HEK293 (cell line): Measurements from ENCODE around the gene SLC35F2.

ENCODE experiments used
- CTCF ChIA-PET: fragments of 350-600 bp; formaldehyde crosslinking; extraction: SDS; loops from one replicate; lab custom pipeline; 2021; ENCODE audit warnings: antibody characterized with exemption; lab: Yijun Ruan, JAX
- POLR2A ChIA-PET: fragments of 300-600 bp; formaldehyde crosslinking; extraction: SDS; loops from one replicate; lab custom pipeline; 2020; ENCODE audit warnings: antibody characterized with exemption, inconsistent platforms; lab: Yijun Ruan, JAX
- H3K27ac ChIP-seq: fragments of 200-500 bp; sonication (Bioruptor generic); 2 replicates; pipeline ENCODE4 v1.5.1; 2014; ENCODE audit warnings: low read depth, low read length, control low read depth, inconsistent platforms; ENCODE audit errors: extremely low read depth
- H3K36me3 ChIP-seq, 2 experiments: fragments of 200-500 bp in 1 of 2; sonication (Bioruptor generic) in 1 of 2; 1 replicate in 1 of 2; 2 replicates in 1 of 2; pipeline ENCODE4 v1.5.1; 2014 to 2017; ENCODE audit warnings: inconsistent platforms in 2 of 2, low read length in 2 of 2; ENCODE audit not compliant: control insufficient read depth in 2 of 2, insufficient read depth in 1 of 2
- H3K4me1 ChIP-seq: fragments of 200-500 bp; sonication (Bioruptor generic); 2 replicates; pipeline ENCODE4 v1.5.1; 2014; ENCODE audit warnings: mild to moderate bottlenecking, low read length, inconsistent platforms; ENCODE audit not compliant: control insufficient read depth, insufficient read depth
- H3K4me3 ChIP-seq: 2 replicates; pipeline ENCODE4 v1.5.1; 2011; ENCODE audit warnings: low read depth, mild to moderate bottlenecking, control low read depth, low read length, moderate library complexity
- H3K9me3 ChIP-seq: fragments of 200-500 bp; sonication (Bioruptor generic); 2 replicates; pipeline ENCODE4 v1.5.1; 2014; ENCODE audit warnings: low read depth, low read length, inconsistent platforms; ENCODE audit not compliant: control insufficient read depth, insufficient read depth
- KLF1 ChIP-seq: fragments of 450-650 bp; formaldehyde crosslinking; IDR thresholded peaks from 2 replicates; pipeline ENCODE4 v1.5.1; 2016; ENCODE audit warnings: missing biosample characterization, missing genetic modification characterization
- KLF8 ChIP-seq: fragments of 450-650 bp; formaldehyde crosslinking; IDR thresholded peaks from 2 replicates; pipeline ENCODE4 v1.5.1; 2016; ENCODE audit warnings: missing biosample characterization, missing genetic modification characterization
- OSR2 ChIP-seq: fragments of 450-650 bp; formaldehyde crosslinking; IDR thresholded peaks from 2 replicates; pipeline ENCODE4 v1.5.1; 2016; ENCODE audit warnings: missing biosample characterization, missing genetic modification characterization
- RBAK ChIP-seq: fragments of 450-650 bp; formaldehyde crosslinking; IDR thresholded peaks from 2 replicates; pipeline ENCODE4 v1.5.1; 2016; ENCODE audit warnings: missing biosample characterization, missing genetic modification characterization
- SCRT2 ChIP-seq: fragments of 450-650 bp; formaldehyde crosslinking; IDR thresholded peaks from 2 replicates; pipeline ENCODE4 v1.5.1; 2016; ENCODE audit warnings: missing biosample characterization, missing genetic modification characterization
- ZBTB8A ChIP-seq: fragments of 450-650 bp; formaldehyde crosslinking; IDR thresholded peaks from 2 replicates; pipeline ENCODE4 v1.5.1; 2016; ENCODE audit warnings: missing biosample characterization, missing genetic modification characterization
- ZEB2 ChIP-seq: fragments of 450-650 bp; formaldehyde crosslinking; IDR thresholded peaks from 2 replicates; pipeline ENCODE4 v1.5.1; 2016; ENCODE audit warnings: missing biosample characterization, missing genetic modification characterization
- ZIC2 ChIP-seq: fragments of 450-650 bp; formaldehyde crosslinking; IDR thresholded peaks from 2 replicates; pipeline ENCODE4 v1.5.1; 2016; ENCODE audit warnings: missing biosample characterization, missing genetic modification characterization
- ZNF221 ChIP-seq: fragments of 450-650 bp; formaldehyde crosslinking; IDR thresholded peaks from 2 replicates; pipeline ENCODE4 v1.5.1; 2017; ENCODE audit warnings: missing biosample characterization, missing genetic modification characterization, borderline replicate concordance
- ZNF302 ChIP-seq: fragments of 450-650 bp; formaldehyde crosslinking; IDR thresholded peaks from 2 replicates; pipeline ENCODE4 v1.5.1; 2016; ENCODE audit warnings: missing biosample characterization, missing genetic modification characterization, low read depth
- ZNF311 ChIP-seq: fragments of 450-650 bp; formaldehyde crosslinking; IDR thresholded peaks from 2 replicates; pipeline ENCODE4 v1.5.1; 2017; ENCODE audit warnings: missing biosample characterization, missing genetic modification characterization, borderline replicate concordance
- ZNF473 ChIP-seq: fragments of 450-650 bp; formaldehyde crosslinking; IDR thresholded peaks from 2 replicates; pipeline ENCODE4 v1.5.1; 2017; ENCODE audit warnings: missing biosample characterization, missing genetic modification characterization
- ZNF777 ChIP-seq: fragments of 450-650 bp; formaldehyde crosslinking; IDR thresholded peaks from 2 replicates; pipeline ENCODE4 v1.5.1; 2017; ENCODE audit warnings: missing biosample characterization, missing genetic modification characterization, borderline replicate concordance
- ZSCAN23 ChIP-seq: fragments of 450-650 bp; formaldehyde crosslinking; IDR thresholded peaks from 2 replicates; pipeline ENCODE4 v1.5.1; 2016; ENCODE audit warnings: missing biosample characterization, missing genetic modification characterization
- TF ChIP-seq, protein P1 (sequence below): fragments of 450-650 bp; formaldehyde crosslinking; IDR thresholded peaks from 2 replicates; pipeline ENCODE4 v1.5.1; 2016; ENCODE audit warnings: missing biosample characterization, missing genetic modification characterization
- TF ChIP-seq, protein P2 (sequence below): sonication (generic); formaldehyde crosslinking; IDR thresholded peaks from 2 replicates; pipeline ENCODE4 v1.8.1; 2022; ENCODE audit warnings: mild to moderate bottlenecking, moderate library complexity, missing genetic modification reagents
- TF ChIP-seq, protein P3 (sequence below): fragments of 450-650 bp; formaldehyde crosslinking; IDR thresholded peaks from 2 replicates; pipeline ENCODE4 v1.5.1; 2016; ENCODE audit warnings: missing biosample characterization, missing genetic modification characterization
- TF ChIP-seq, protein P4 (sequence below): fragments of 450-650 bp; IDR thresholded peaks from 2 replicates; pipeline ENCODE4 v1.5.1; 2018; ENCODE audit warnings: missing biosample characterization, mild to moderate bottlenecking, missing genetic modification characterization
- TF ChIP-seq, protein P5 (sequence below): fragments of 450-650 bp; formaldehyde crosslinking; conservative IDR thresholded peaks from 2 replicates; pipeline ENCODE4 v1.5.1; 2016; ENCODE audit warnings: low read depth, missing biosample characterization, missing genetic modification characterization
- TF ChIP-seq, protein P6 (sequence below): IDR thresholded peaks from 2 replicates; pipeline ENCODE4 v1.6.1; 2011; ENCODE audit warnings: mild to moderate bottlenecking, low read depth, low read length, borderline replicate concordance

SLC35F2 gene

DNA sequence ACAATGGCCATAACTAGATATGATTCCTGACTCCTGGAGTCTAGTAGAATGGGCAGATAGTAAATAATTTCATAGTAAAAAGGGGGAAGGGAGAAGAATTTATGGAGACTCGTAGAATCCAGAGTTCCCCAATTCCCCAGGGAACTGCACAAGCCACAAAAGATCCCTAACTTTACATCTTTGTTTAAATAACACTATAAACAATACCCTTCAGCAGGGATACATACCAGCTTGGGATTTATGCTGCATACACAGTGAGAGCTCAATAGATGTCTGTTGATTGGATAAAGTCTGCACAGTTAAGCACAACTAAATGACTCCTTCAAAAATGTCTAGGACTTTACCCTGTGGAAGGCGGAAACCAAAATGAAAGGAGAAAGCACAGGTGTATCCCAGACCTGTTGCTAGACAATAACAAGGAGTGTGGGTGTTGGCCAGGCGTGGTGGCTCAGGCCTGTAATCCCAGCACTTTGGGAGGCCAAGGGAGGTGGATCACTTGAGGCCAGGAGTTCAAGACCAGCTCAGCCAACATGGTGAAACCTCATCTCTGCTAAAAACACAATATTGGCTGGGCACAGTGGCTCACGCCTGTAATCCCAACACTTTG is 6.8 kb downstream of the SLC35F2 start:
- POLR2A ChIA-PET: no interaction called here

DNA sequence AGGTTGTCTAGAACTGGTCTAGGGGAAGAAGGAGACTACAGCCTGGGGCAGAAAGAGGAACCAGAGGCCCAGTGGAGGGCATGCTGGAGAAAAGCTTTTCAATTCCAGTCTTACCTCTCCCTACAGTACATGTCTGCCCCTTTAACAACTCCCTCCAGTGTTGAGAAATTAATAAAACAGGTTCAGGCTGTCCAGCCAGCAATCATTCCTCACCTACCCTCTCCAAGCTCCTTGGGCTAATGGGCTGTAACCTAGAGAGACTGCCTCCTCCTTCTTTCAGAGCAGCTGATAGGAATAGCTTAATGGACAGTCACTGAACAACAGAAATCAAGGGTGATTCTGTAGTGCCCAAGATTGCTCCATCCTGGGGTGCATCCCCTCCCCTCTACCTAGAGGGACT is 8.8 kb downstream of the SLC35F2 start:
- Histone ChIP-seq H3K27ac (no peak overlapping the region), H3K4me3 (no peak overlapping the region), H3K36me3 (no peaks in the 10 kb centered on the region), H3K4me1 (no peaks in the 10 kb centered on the region; the same call in 1 of the 2 replicates), H3K9me3 (no peaks in the 10 kb centered on the region)
- ChIA-PET POLR2A (interaction anchor here (1.0 kb wide), 1 partner anchor 9 kb away, joined by 3 read pairs; no protein-coding TSS in a partner anchor), CTCF (interaction anchor here (0.6 kb wide), 2 partner anchors 104 to 105 kb away, joined by 3 to 4 read pairs; no protein-coding TSS in a partner anchor)
- no peak for TF ChIP-seq ZEB2 (tag by site-specific recombination)
- TF ChIP-seq, protein P1, sequence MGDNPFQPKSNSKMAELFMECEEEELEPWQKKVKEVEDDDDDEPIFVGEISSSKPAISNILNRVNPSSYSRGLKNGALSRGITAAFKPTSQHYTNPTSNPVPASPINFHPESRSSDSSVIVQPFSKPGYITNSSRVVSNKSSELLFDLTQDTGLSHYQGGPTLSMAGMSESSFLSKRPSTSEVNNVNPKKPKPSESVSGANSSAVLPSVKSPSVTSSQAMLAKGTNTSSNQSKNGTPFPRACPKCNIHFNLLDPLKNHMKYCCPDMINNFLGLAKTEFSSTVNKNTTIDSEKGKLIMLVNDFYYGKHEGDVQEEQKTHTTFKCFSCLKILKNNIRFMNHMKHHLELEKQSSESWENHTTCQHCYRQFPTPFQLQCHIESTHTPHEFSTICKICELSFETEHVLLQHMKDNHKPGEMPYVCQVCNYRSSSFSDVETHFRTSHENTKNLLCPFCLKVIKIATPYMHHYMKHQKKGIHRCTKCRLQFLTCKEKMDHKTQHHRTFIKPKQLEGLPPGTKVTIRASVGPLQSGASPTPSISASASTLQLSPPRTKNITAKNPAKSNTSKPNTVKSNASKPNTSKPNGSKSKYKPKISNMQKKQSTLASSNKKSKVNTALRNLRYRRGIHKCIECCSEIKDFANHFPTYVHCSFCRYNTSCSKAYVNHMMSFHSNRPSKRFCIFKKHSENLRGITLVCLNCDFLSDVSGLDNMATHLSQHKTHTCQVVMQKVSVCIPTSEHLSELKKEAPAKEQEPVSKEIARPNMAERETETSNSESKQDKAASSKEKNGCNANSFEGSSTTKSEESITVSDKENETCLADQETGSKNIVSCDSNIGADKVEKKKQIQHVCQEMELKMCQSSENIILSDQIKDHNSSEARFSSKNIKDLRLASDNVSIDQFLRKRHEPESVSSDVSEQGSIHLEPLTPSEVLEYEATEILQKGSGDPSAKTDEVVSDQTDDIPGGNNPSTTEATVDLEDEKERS (tag by site-specific recombination): no peak
- no peak for TF ChIP-seq ZNF777
- TF ChIP-seq KLF1 (tag by site-specific recombination): no peak
- TF ChIP-seq KLF8 (tag by site-specific recombination): no peak
- no peak for TF ChIP-seq ZNF473 (tag by site-specific recombination)

More for the DNA sequence above, 6.8 kb downstream of the SLC35F2 start:
- Histone ChIP-seq H3K9me3 (no peaks in the 10 kb centered on the region), H3K4me3 (no peak overlapping the region), H3K27ac (no peak overlapping the region), H3K36me3 (no peaks in the 10 kb centered on the region), H3K4me1 (no peaks in the 10 kb centered on the region; the same call in 1 of the 2 replicates)
- CTCF ChIA-PET: no interaction called here
- TF ChIP-seq ZNF221: no peak
- TF ChIP-seq SCRT2 (tag by site-specific recombination): peak; percentile 50; the same call in 1 of the 2 replicates

DNA sequence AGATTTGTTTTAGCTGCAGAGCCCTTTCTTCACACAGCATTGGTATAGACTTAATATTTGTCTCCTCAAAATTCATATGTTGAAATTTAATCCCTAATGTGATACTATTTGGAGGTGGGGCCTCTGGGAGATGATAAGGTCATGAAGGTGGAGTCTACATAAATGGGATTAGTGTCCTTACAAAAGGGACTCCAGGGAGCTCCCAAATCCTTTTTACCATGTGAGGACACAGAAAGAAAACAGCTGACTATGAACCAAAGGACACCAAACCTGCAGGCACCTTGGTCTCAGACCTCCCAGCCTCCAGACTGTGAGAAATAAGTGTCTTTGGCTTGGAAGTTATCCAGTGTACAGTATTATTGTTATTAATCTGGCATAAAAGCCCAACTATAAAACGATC is 10.2 kb downstream of the SLC35F2 start:
- H3K9me3 ChIP-seq: no peaks in the 10 kb centered on the region
- POLR2A ChIA-PET: no interaction called here
- TF ChIP-seq OSR2 (tag by site-specific recombination) (no peak), ZNF302 (no peak), ZIC2 (tag by site-specific recombination) (no peak), ZSCAN23 (tag by site-specific recombination) (no peak), ZBTB8A (tag by site-specific recombination) (no peak), ZNF311 (tag by site-specific recombination) (no peak), RBAK (tag by site-specific recombination) (no peak)
- TF ChIP-seq, protein P2, sequence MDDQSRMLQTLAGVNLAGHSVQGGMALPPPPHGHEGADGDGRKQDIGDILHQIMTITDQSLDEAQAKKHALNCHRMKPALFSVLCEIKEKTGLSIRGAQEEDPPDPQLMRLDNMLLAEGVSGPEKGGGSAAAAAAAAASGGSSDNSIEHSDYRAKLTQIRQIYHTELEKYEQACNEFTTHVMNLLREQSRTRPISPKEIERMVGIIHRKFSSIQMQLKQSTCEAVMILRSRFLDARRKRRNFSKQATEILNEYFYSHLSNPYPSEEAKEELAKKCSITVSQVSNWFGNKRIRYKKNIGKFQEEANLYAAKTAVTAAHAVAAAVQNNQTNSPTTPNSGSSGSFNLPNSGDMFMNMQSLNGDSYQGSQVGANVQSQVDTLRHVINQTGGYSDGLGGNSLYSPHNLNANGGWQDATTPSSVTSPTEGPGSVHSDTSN (CRISPR knock-in tag): no peak
- TF ChIP-seq, protein P3, sequence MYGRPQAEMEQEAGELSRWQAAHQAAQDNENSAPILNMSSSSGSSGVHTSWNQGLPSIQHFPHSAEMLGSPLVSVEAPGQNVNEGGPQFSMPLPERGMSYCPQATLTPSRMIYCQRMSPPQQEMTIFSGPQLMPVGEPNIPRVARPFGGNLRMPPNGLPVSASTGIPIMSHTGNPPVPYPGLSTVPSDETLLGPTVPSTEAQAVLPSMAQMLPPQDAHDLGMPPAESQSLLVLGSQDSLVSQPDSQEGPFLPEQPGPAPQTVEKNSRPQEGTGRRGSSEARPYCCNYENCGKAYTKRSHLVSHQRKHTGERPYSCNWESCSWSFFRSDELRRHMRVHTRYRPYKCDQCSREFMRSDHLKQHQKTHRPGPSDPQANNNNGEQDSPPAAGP: no peak
- TF ChIP-seq, protein P4, sequence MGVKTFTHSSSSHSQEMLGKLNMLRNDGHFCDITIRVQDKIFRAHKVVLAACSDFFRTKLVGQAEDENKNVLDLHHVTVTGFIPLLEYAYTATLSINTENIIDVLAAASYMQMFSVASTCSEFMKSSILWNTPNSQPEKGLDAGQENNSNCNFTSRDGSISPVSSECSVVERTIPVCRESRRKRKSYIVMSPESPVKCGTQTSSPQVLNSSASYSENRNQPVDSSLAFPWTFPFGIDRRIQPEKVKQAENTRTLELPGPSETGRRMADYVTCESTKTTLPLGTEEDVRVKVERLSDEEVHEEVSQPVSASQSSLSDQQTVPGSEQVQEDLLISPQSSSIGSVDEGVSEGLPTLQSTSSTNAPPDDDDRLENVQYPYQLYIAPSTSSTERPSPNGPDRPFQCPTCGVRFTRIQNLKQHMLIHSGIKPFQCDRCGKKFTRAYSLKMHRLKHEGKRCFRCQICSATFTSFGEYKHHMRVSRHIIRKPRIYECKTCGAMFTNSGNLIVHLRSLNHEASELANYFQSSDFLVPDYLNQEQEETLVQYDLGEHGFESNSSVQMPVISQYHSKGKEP (tag by site-specific recombination): no peak
- TF ChIP-seq, protein P5, sequence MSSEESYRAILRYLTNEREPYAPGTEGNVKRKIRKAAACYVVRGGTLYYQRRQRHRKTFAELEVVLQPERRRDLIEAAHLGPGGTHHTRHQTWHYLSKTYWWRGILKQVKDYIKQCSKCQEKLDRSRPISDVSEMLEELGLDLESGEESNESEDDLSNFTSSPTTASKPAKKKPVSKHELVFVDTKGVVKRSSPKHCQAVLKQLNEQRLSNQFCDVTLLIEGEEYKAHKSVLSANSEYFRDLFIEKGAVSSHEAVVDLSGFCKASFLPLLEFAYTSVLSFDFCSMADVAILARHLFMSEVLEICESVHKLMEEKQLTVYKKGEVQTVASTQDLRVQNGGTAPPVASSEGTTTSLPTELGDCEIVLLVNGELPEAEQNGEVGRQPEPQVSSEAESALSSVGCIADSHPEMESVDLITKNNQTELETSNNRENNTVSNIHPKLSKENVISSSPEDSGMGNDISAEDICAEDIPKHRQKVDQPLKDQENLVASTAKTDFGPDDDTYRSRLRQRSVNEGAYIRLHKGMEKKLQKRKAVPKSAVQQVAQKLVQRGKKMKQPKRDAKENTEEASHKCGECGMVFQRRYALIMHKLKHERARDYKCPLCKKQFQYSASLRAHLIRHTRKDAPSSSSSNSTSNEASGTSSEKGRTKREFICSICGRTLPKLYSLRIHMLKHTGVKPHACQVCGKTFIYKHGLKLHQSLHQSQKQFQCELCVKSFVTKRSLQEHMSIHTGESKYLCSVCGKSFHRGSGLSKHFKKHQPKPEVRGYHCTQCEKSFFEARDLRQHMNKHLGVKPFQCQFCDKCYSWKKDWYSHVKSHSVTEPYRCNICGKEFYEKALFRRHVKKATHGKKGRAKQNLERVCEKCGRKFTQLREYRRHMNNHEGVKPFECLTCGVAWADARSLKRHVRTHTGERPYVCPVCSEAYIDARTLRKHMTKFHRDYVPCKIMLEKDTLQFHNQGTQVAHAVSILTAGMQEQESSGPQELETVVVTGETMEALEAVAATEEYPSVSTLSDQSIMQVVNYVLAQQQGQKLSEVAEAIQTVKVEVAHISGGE: no peak
- TF ChIP-seq, protein P6, sequence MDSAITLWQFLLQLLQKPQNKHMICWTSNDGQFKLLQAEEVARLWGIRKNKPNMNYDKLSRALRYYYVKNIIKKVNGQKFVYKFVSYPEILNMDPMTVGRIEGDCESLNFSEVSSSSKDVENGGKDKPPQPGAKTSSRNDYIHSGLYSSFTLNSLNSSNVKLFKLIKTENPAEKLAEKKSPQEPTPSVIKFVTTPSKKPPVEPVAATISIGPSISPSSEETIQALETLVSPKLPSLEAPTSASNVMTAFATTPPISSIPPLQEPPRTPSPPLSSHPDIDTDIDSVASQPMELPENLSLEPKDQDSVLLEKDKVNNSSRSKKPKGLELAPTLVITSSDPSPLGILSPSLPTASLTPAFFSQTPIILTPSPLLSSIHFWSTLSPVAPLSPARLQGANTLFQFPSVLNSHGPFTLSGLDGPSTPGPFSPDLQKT: no peak
- H3K4me3 ChIP-seq: no peak overlapping the region
- no peaks in the 10 kb centered on the region for H3K36me3 ChIP-seq
- H3K4me1 ChIP-seq: no peaks in the 10 kb centered on the region
- H3K27ac ChIP-seq: no peak overlapping the region
- CTCF ChIA-PET: interaction anchor here (0.6 kb wide), 3 partner anchors 8 to 187 kb away, joined by 3 read pairs; no protein-coding TSS in a partner anchor
